H9 (cell line): Measurements from ENCODE around the gene CCR7. TPM values are rescaled to one million over a fixed set of nuclear protein-coding genes. Genes with fewer than 3 reads are reported as not detected.

ENCODE experiments used
- DNase-seq: peaks from one replicate; pipeline ENCODE4 v3.0.0-alpha.2; 2017
- H2AFZ ChIP-seq: one replicate; pipeline ENCODE4 v1.6.1; 2013; ENCODE audit warnings: mild to moderate bottlenecking, low read length, control low read depth, moderate library complexity
- H2AK5ac ChIP-seq: 2 replicates; pipeline ENCODE4 v1.6.1; 2013; ENCODE audit warnings: low read length, control low read depth, mixed read lengths; ENCODE audit not compliant: insufficient read length
- H2BK120ac ChIP-seq: one replicate; pipeline ENCODE4 v1.6.1; 2013; ENCODE audit warnings: low read depth, mild to moderate bottlenecking, low read length, control low read depth, inconsistent platforms; ENCODE audit not compliant: poor library complexity, severe bottlenecking
- H2BK12ac ChIP-seq: 2 replicates; pipeline ENCODE4 v1.6.1; 2013; ENCODE audit warnings: low read length, control low read depth, mixed read lengths, low read depth; ENCODE audit not compliant: insufficient read length
- H2BK15ac ChIP-seq: 2 replicates; pipeline ENCODE4 v1.6.1; 2013; ENCODE audit warnings: low read depth, low read length, control low read depth
- H2BK20ac ChIP-seq: one replicate; pipeline ENCODE4 v1.6.1; 2013; ENCODE audit warnings: low read depth, mild to moderate bottlenecking, low read length, control low read depth, inconsistent platforms; ENCODE audit not compliant: poor library complexity, severe bottlenecking
- H2BK5ac ChIP-seq: 2 replicates; pipeline ENCODE4 v1.6.1; 2013; ENCODE audit warnings: low read length, control low read depth, mixed read lengths; ENCODE audit not compliant: insufficient read length
- H3K14ac ChIP-seq: 2 replicates; pipeline ENCODE4 v1.6.1; 2013; ENCODE audit warnings: low read length, control low read depth; ENCODE audit not compliant: insufficient read depth
- H3K18ac ChIP-seq: 2 replicates; pipeline ENCODE4 v1.6.1; 2013; ENCODE audit warnings: low read depth, mild to moderate bottlenecking, mixed read lengths, low read length, control low read depth; ENCODE audit not compliant: insufficient read length
- H3K23ac ChIP-seq: 2 replicates; pipeline ENCODE4 v1.6.1; 2013; ENCODE audit warnings: low read length, control low read depth, mixed read lengths, low read depth; ENCODE audit not compliant: insufficient read length
- H3K23me2 ChIP-seq: 2 replicates; pipeline ENCODE4 v1.6.1; 2013; ENCODE audit warnings: low read depth, mild to moderate bottlenecking, mixed read lengths, low read length, control low read depth; ENCODE audit not compliant: insufficient read length, poor library complexity, severe bottlenecking
- H3K27ac ChIP-seq: 2 replicates; pipeline ENCODE4 v1.5.1; 2013; ENCODE audit warnings: low read length, control low read depth, mixed read lengths, low read depth; ENCODE audit not compliant: insufficient read length
- H3K27me3 ChIP-seq: 2 replicates; pipeline ENCODE4 v1.6.1; 2013; ENCODE audit warnings: low read length, control low read depth, inconsistent platforms; ENCODE audit not compliant: insufficient read depth
- H3K4ac ChIP-seq: 2 replicates; pipeline ENCODE4 v1.6.1; 2013; ENCODE audit warnings: low read depth, mild to moderate bottlenecking, control low read depth, inconsistent platforms, low read length, moderate library complexity
- H3K4me1 ChIP-seq: 2 replicates; pipeline ENCODE4 v1.6.1; 2013; ENCODE audit warnings: low read length, control low read depth, inconsistent platforms; ENCODE audit not compliant: insufficient read depth
- H3K4me2 ChIP-seq: 2 replicates; pipeline ENCODE4 v1.6.1; 2013; ENCODE audit warnings: low read length, control low read depth, mixed read lengths; ENCODE audit not compliant: insufficient read length, insufficient read depth
- H3K56ac ChIP-seq: 2 replicates; pipeline ENCODE4 v1.6.1; 2013; ENCODE audit warnings: low read depth, mild to moderate bottlenecking, mixed read lengths, low read length, control low read depth; ENCODE audit not compliant: insufficient read length
- H3K79me1 ChIP-seq: 2 replicates; pipeline ENCODE4 v1.6.1; 2013; ENCODE audit warnings: low read depth, mild to moderate bottlenecking, moderate library complexity, low read length, control low read depth, inconsistent platforms; ENCODE audit not compliant: insufficient read depth, poor library complexity, severe bottlenecking
- H3K79me2 ChIP-seq: 2 replicates; pipeline ENCODE4 v1.6.1; 2013; ENCODE audit warnings: low read length, control low read depth, inconsistent platforms; ENCODE audit not compliant: insufficient read depth
- H3K9ac ChIP-seq: 2 replicates; pipeline ENCODE4 v1.6.1; 2013; ENCODE audit warnings: low read length, control low read depth, mixed read lengths; ENCODE audit not compliant: insufficient read length; ENCODE audit errors: extremely low read depth
- H3K9me3 ChIP-seq: one replicate; pipeline ENCODE4 v1.6.1; 2013; ENCODE audit warnings: low read depth, low read length, inconsistent platforms; ENCODE audit not compliant: control insufficient read depth
- H3T11ph ChIP-seq: one replicate; pipeline ENCODE4 v1.6.1; 2013; ENCODE audit warnings: mild to moderate bottlenecking, low read length, control low read depth, inconsistent platforms
- H4K20me1 ChIP-seq: one replicate; pipeline ENCODE4 v1.6.1; 2013; ENCODE audit not compliant: control insufficient read depth, insufficient read length, insufficient read depth
- H4K5ac ChIP-seq: 2 replicates; pipeline ENCODE4 v1.6.1; 2013; ENCODE audit warnings: low read depth, mild to moderate bottlenecking, mixed read lengths, low read length, control low read depth; ENCODE audit not compliant: insufficient read length
- H4K8ac ChIP-seq: replicated peaks from 2 replicates; pipeline ENCODE4 v1.6.1; 2013; ENCODE audit warnings: low read length, control low read depth, mixed read lengths, low read depth; ENCODE audit not compliant: insufficient read length
- H4K91ac ChIP-seq: 2 replicates; pipeline ENCODE4 v1.6.1; 2013; ENCODE audit warnings: low read depth, mild to moderate bottlenecking, moderate library complexity, mixed read lengths, low read length, control low read depth; ENCODE audit not compliant: insufficient read length
- H3K27ac Mint-ChIP-seq, 3 experiments: 2 replicates in 2 of 3; 3 replicates in 1 of 3; pipeline ENCODE4 v1.8.0; 2020 to 2021; ENCODE audit warnings: mixed read lengths in 3 of 3, mild to moderate bottlenecking in 1 of 3, moderate library complexity in 1 of 3
- H3K27me3 Mint-ChIP-seq: 2 replicates; pipeline ENCODE4 v1.8.0; 2021; ENCODE audit warnings: low read depth, mild to moderate bottlenecking, moderate library complexity, mixed read lengths
- H3K36me3 Mint-ChIP-seq, 3 experiments: 2 replicates in 2 of 3; 3 replicates in 1 of 3; pipeline ENCODE4 v1.8.0; 2020 to 2021; ENCODE audit warnings: low read depth in 3 of 3, mixed read lengths in 3 of 3; ENCODE audit not compliant: insufficient read depth in 1 of 3
- H3K4me1 Mint-ChIP-seq, 2 experiments: 2 replicates each; pipeline ENCODE4 v1.8.0; 2020; ENCODE audit warnings: mixed read lengths in 2 of 2
- H3K4me3 Mint-ChIP-seq, 2 experiments: 2 replicates in 1 of 2; 3 replicates in 1 of 2; pipeline ENCODE4 v1.8.0; 2020 to 2021; ENCODE audit warnings: mild to moderate bottlenecking in 2 of 2, mixed read lengths in 2 of 2, moderate library complexity in 1 of 2
- H3K9me3 Mint-ChIP-seq, 2 experiments: 2 replicates in 1 of 2; 3 replicates in 1 of 2; pipeline ENCODE4 v1.8.0; 2020; ENCODE audit warnings: mild to moderate bottlenecking in 2 of 2, mixed read lengths in 2 of 2, moderate library complexity in 1 of 2
- CTCF ChIP-seq: fragments of 200-600 bp; sonication (generic); conservative IDR thresholded peaks from 3 replicates; pipeline ENCODE4 v1.8.0; 2021; ENCODE audit warnings: antibody characterized with exemption, mild to moderate bottlenecking
- WGBS: extraction: QIAGEN DNeasy Blood & Tissue Kit; methylation state at CpG from one replicate; pipeline ENCODE4 v1.1.7; 2013; ENCODE audit warnings: missing lambda C conversion rate, low lambda C conversion rate, mixed read lengths; ENCODE audit not compliant: insufficient read length; ENCODE audit errors: extremely low coverage; 5-methylcytosine and 5-hydroxymethylcytosine counted together
- total RNA-seq: library from RNA; stranded (reverse); gene quantifications from 2 replicates; pipeline ENCODE4 v1.2.1, GENCODE V29; 2021

Gene CCR7
- total RNA-seq, 1 experiment from 2014 or later = 0.31 TPM

- WGBS = no CpG with 5 or more reads among the region's 3 CpGs
These were observed 29.4 kb downstream of the CCR7 start for GRCh38 chr17:40535924-40536294.

More at GRCh38 chr17:40535924-40536294, 29.4 kb downstream of the CCR7 start:
- Mint-ChIP-seq H3K27me3 (peaks cover 3% of the 10 kb centered on the region; the same call in 1 of the 2 replicates), H3K4me1 (peaks cover 3 to 21% of the 10 kb centered on the region in 2 experiments), H3K9me3 (peaks cover 0 to 3% of the 10 kb centered on the region in 2 experiments; a peak in 1 of 5 replicates), H3K4me3 (no peak overlapping the region), H3K36me3 (no peaks in the 10 kb centered on the region), H3K27ac (no peak overlapping the region; a peak in 2 of 7 replicates)
- Histone ChIP-seq H2BK20ac (no peak overlapping the region), H3K23me2 (no peaks in the 10 kb centered on the region), H3K27ac (no peak overlapping the region), H3K14ac (no peak overlapping the region), H3K79me2 (no peaks in the 10 kb centered on the region), H3K4ac (no peak overlapping the region), H4K5ac (no peak overlapping the region), H3K9me3 (no peaks in the 10 kb centered on the region), H3K27me3 (no peaks in the 10 kb centered on the region; the same call in 1 of the 2 replicates), H4K91ac (no peak overlapping the region), H4K20me1 (no peaks in the 10 kb centered on the region), H2AFZ (no peak overlapping the region), H3K56ac (no peak overlapping the region), H3T11ph (no peak overlapping the region), H3K4me1 (no peaks in the 10 kb centered on the region), H3K9ac (no peak overlapping the region), H3K23ac (no peak overlapping the region), H2BK5ac (no peak overlapping the region), H3K18ac (no peak overlapping the region), H2AK5ac (no peak overlapping the region), H4K8ac (no peak overlapping the region), H2BK12ac (no peak overlapping the region), H2BK15ac (no peak overlapping the region), H2BK120ac (no peak overlapping the region), H3K79me1 (no peaks in the 10 kb centered on the region), H3K4me2 (no peak overlapping the region)
- no peak for DNase-seq
- TF ChIP-seq CTCF = no peak
